Heart left ventricle (tissue), 13 donors: ENCODE results near the gene VPS4B.

Source experiments
- CTCF ChIP-seq, 12 donors: fragments of 200-600 bp; sonication (generic) in 4 of 12; IDR thresholded peaks; one replicate each; pipeline versions ENCODE4 v1.5.0 to v1.8.0; 2018 to 2022; ENCODE audit warnings: antibody characterized with exemption in 12 of 12, mild to moderate bottlenecking in 5 of 12
- POLR2A ChIP-seq, 2 donors: fragments of 450-650 bp; IDR thresholded peaks; one replicate each; pipeline ENCODE4 v1.6.1; 2017; ENCODE audit warnings: antibody characterized with exemption in 2 of 2, mild to moderate bottlenecking in 2 of 2, moderate library complexity in 2 of 2
- donor health status: ischemic (EF 13 %, LVEDD 7.1; RV severe dilation, severe dysfunction).
- donor health status: DM: no; HTN: yes; CAD: no.
- donor health status: DM: no; HTN: no; CAD: no.
- donor health status: ischemic (EF 25% LVEDD 6.9; RV normal size, moderate dysfunction).
- donor health status: ischemic (EF 25% LVEDD 5.7; RV mildly dilated, moderate dysfunction).
- donor health status: ischemic (EF 35%, LVEDD 5.7; RV mildly dilated, moderate dysfunction).
- donor health status: nonischemic (EF 11% LVEDD 7.7; RV severe dilation, severe dysfunction).
- donor health status: DM: yes; HTN: yes; CAD: no.
- donor health status: PGD.
- donor health status: ischemic (EF 29% LVEDD 5.4; RV normal size, mild dysfunction).
- donor health status: nonischemic (EF 23%, LVEDD 6.1; RV moderate dilation, normal function).

- TF ChIP-seq CTCF (IDR thresholded peaks at IDR 0.05), result no peak
- TF ChIP-seq POLR2A (IDR thresholded peaks at IDR 0.05), result no peak
Observed at GRCh38 chr18:63344918-63345317, 77.4 kb downstream of the VPS4B start.
